Airway epithelial cell (primary cell): ENCODE data around the gene SEPTIN6. TPM values are rescaled to one million over a fixed set of nuclear protein-coding genes. Genes with fewer than 3 reads are reported as not detected.

ENCODE experiments used
- total RNA-seq: library from RNA; depleted of rRNA; stranded (reverse); fragments of >200 nt; gene quantifications from 2 replicates; pipeline ENCODE4 v1.2.3, GENCODE V29; 2015

The SEPTIN6 gene
- 5.6 and 8.0 TPM in 2 replicates for total RNA-seq

GRCh38 chrX:119693040-119693995 is at the start of gene SEPTIN6:
Gene SEPTIN6, minus strand, starts transcription at chrX:119693168. Its CDS starts 63 bp downstream, at chrX:119693105.

Other genes with a start within 250 kb of the SEPTIN6 start
- gene SLC25A5, start 224.7 kb downstream of the SEPTIN6 start, total RNA-seq = 486 and 784 TPM in 2 replicates
- 21.4 and 24.1 TPM in 2 replicates for gene STEEP1, start 127.8 kb downstream of the SEPTIN6 start, total RNA-seq
- 28.6 and 28.9 TPM in 2 replicates for gene UBE2A, start 118.6 kb downstream of the SEPTIN6 start, total RNA-seq
- 6.4 and 8.4 TPM in 2 replicates for gene NKRF, start 86.7 kb downstream of the SEPTIN6 start, total RNA-seq
- gene SOWAHD, start 65.4 kb upstream of the SEPTIN6 start, total RNA-seq = 0.07 and 0.19 TPM in 2 replicates
- gene RPL39, start 98.5 kb upstream of the SEPTIN6 start, total RNA-seq = 3,943 and 6,438 TPM in 2 replicates
- gene UPF3B, start 159.8 kb upstream of the SEPTIN6 start, total RNA-seq = 3.4 and 4.5 TPM in 2 replicates
- gene RNF113A, start 178.6 kb upstream of the SEPTIN6 start, total RNA-seq = 13.1 and 13.6 TPM in 2 replicates
- gene NDUFA1, start 178.7 kb upstream of the SEPTIN6 start, total RNA-seq = 76.0 and 98.8 TPM in 2 replicates
- gene AKAP14, start 202.7 kb upstream of the SEPTIN6 start, total RNA-seq = not detected in 2 replicates